Heart right ventricle (tissue), 16 donors: Measurements from ENCODE around the gene ZNF511. TPM values are rescaled to one million over a fixed set of nuclear protein-coding genes. Genes with fewer than 3 reads are reported as not detected.

Experiments used
- ATAC-seq, 8 donors: fragments of 200-7000 bp; cut with Tn5 transposase; one replicate each; pipeline ENCODE4 v1.9.1; 2020; ENCODE audit warnings: mild to moderate bottlenecking in 8 of 8, moderate library complexity in 8 of 8, moderate number of reproducible peaks in 1 of 8
- DNase-seq, 2 donors: peaks; one replicate each; pipeline ENCODE4 v3.0.0-alpha.2; 2020
- H3K27ac ChIP-seq, 10 donors: fragments of 200-600 bp; sonication (generic) in 2 of 10; one replicate each; pipeline versions ENCODE4 v1.5.0 to v1.8.0; 2020 to 2022; ENCODE audit warnings: mild to moderate bottlenecking in 3 of 10
- H3K27me3 ChIP-seq, 7 donors: fragments of 200-600 bp; one replicate each; pipeline ENCODE4 v1.8.0; 2021 to 2022; ENCODE audit warnings: mild to moderate bottlenecking in 2 of 7
- H3K36me3 ChIP-seq, 9 donors: fragments of 200-600 bp; sonication (generic) in 1 of 9; one replicate each; pipeline versions ENCODE4 v1.5.0 to v1.8.0; 2020 to 2022; ENCODE audit warnings: mild to moderate bottlenecking in 2 of 9
- H3K4me1 ChIP-seq, 9 donors: fragments of 200-600 bp; sonication (generic) in 1 of 9; one replicate each; pipeline versions ENCODE4 v1.5.0 to v1.8.0; 2020 to 2022; ENCODE audit warnings: mild to moderate bottlenecking in 4 of 9
- H3K4me3 ChIP-seq, 10 donors: fragments of 200-600 bp; sonication (generic) in 2 of 10; one replicate each; pipeline versions ENCODE4 v1.5.0 to v1.8.0; 2020 to 2022; ENCODE audit warnings: mild to moderate bottlenecking in 7 of 10, moderate library complexity in 2 of 10
- H3K9me3 ChIP-seq, 11 donors: fragments of 200-600 bp in 10 of 11; sonication (generic) in 2 of 11; one replicate each; pipeline versions ENCODE4 v1.5.0 to v1.8.0; 2013 to 2022; ENCODE audit warnings: mild to moderate bottlenecking in 2 of 11, control low read depth in 1 of 11, moderate library complexity in 1 of 11
- WGBS, 2 donors: extraction: QIAGEN DNeasy Blood & Tissue Kit; methylation state at CpG; one replicate each; pipeline ENCODE4 v1.1.7; 2013; ENCODE audit warnings: inconsistent platforms in 1 of 2; 5-methylcytosine and 5-hydroxymethylcytosine counted together
- intact Hi-C, 10 donors: fragments of 100-400 bp; cut with DNase I; formaldehyde crosslinking; loops; one replicate each; pipeline versions ENCODE4 v1.11.1 to v1.14.2; 2022
- polyA plus RNA-seq, 2 donors: library from polyadenylated mRNA; stranded (reverse); fragments of 200-250 nt; gene quantifications; one replicate each; pipeline ENCODE4 v1.2.3, GENCODE V29; 2013
- total RNA-seq, 10 donors: library from RNA; stranded (reverse); fragmentation: NEBNext Ultra II Directional in 3 of 10; extraction: Animal tissue kit (Norgen Biotek cat#: 25700) in 3 of 10; gene quantifications; one replicate each; pipeline versions ENCODE4 v1.2.1 to v1.2.4, GENCODE V29; 2021 to 2023
- TF ChIP-seq, protein P1 (sequence below), 9 donors: fragments of 200-600 bp; sonication (generic) in 2 of 9; IDR thresholded peaks; one replicate each; pipeline versions ENCODE4 v1.5.0 to v1.8.0; 2021 to 2022; ENCODE audit warnings: antibody characterized with exemption in 9 of 9, mild to moderate bottlenecking in 5 of 9, moderate library complexity in 1 of 9
- donor health status: Arrhythmogenic right ventricular cardiomyopathy.
- donor health status: ischemic (EF 13 %, LVEDD 7.1; RV severe dilation, severe dysfunction).
- donor health status: healthy with polysubstance abuse.
- donor health status: DM: no; HTN: yes; CAD: no.
- donor health status: DM: no; HTN: no; CAD: no.
- donor health status: ischemic (EF 25% LVEDD 6.9; RV normal size, moderate dysfunction).
- donor health status: ischemic (EF 25% LVEDD 5.7; RV mildly dilated, moderate dysfunction).
- donor health status: healthy.
- donor health status: DM: yes; HTN: yes; CAD: no.
- donor health status: Ischemic cardiomyopathy.
- donor health status: ischemic (EF 35%, LVEDD 5.7; RV mildly dilated, moderate dysfunction).
- donor health status: nonischemic (EF 11% LVEDD 7.7; RV severe dilation, severe dysfunction).
- donor health status: DM: yes; HTN: yes; CAD: no.
- donor health status: PGD.
- donor health status: ischemic (EF 29% LVEDD 5.4; RV normal size, mild dysfunction).
- donor health status: nonischemic (EF 23%, LVEDD 6.1; RV moderate dilation, normal function).

ZNF511 gene
- total and polyA plus RNA-seq, 12 donors = 30.6 to 129 (median 43.5) TPM

DNA sequence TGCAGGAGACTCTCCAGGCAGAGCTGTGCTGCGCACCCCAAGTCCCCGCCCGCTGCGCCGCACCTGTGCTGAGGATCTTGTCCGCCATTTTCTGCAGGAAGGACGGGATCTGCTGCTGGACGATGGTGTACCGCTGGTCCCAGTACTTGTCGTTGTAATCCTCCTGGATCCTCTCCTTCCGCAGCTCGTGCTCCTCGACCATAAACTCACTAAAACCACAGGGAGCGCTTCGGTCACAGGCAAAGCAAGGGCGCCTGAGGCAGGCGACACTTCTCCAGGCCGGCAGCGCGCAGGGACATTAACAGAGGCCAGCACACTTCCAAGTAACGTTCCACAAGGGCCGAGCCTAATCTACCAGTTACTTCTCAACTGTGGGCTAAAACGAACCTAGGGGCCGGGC lies 19.0 kb upstream of the ZNF511 start:
- no peaks in the 10 kb centered on the region for H3K27me3 ChIP-seq
- TF ChIP-seq, protein P1, sequence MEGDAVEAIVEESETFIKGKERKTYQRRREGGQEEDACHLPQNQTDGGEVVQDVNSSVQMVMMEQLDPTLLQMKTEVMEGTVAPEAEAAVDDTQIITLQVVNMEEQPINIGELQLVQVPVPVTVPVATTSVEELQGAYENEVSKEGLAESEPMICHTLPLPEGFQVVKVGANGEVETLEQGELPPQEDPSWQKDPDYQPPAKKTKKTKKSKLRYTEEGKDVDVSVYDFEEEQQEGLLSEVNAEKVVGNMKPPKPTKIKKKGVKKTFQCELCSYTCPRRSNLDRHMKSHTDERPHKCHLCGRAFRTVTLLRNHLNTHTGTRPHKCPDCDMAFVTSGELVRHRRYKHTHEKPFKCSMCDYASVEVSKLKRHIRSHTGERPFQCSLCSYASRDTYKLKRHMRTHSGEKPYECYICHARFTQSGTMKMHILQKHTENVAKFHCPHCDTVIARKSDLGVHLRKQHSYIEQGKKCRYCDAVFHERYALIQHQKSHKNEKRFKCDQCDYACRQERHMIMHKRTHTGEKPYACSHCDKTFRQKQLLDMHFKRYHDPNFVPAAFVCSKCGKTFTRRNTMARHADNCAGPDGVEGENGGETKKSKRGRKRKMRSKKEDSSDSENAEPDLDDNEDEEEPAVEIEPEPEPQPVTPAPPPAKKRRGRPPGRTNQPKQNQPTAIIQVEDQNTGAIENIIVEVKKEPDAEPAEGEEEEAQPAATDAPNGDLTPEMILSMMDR (IDR thresholded peaks at IDR 0.05) = no peak
- H3K36me3 ChIP-seq = peaks cover 9 to 90% (median 80%) of the 10 kb centered on the region in 9 donors
- peaks cover 0 to 17% (median 0%) of the 10 kb centered on the region in 9 donors for H3K4me1 ChIP-seq
- no peak overlapping the region for H3K27ac ChIP-seq
- ATAC-seq (no peak), DNase-seq (no peak)
- no peaks in the 10 kb centered on the region for H3K9me3 ChIP-seq
- H3K4me3 ChIP-seq = no peak overlapping the region
- intact Hi-C loops = no loop called here
- 95 to 97% methylated on average over 24 of the region's 24 CpGs for WGBS, 2 donors

DNA sequence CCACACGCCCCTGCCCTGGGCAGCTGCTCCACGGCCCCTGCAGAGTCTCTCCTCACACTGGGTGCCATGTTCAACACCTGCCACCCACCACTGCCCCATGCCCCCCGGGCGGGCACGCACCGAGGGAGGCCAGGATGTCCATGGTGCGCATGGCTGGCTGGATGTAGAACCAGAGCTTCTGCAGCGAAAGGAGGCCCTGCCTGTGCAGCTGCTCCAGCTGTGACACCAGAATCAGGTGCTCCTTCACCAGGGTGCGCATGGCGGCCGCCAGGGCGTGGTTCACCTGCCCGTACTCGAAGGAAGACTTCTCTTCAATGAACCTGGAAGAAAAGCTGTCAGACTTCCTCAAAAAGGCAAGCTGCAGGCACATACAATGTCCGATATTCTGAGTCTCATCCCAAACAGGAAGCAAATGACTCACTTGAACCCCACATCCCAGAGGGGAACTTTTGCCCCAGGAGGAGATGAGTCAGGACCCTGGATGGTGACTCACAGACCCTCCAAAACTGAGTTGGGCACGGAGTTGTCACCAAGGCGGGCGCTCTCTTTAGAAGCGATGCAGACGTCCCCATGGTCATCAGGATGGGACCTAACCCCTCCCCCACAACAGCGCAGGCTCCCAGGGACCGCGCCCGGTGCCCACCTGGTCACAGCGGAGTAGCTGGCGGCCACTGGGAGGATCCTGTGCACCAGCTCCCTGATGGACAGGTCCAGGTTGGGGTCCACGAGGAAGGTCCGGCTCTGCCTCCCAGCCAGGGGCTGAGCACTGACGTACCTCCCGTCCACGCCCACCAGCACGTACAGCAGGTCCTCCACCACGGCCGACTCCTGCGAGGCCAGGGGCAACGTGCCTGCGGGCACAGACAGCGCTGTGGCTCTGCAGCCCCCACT lies 15.6 kb upstream of the ZNF511 start:
- peak overlapping the region in 1 of 10 donors; percentile 72 for H3K27ac ChIP-seq
- no peak overlapping the region for H3K4me3 ChIP-seq
- H3K4me1 ChIP-seq = peaks cover 0 to 22% (median 0%) of the 10 kb centered on the region in 9 donors
- DNase-seq (no peak), ATAC-seq (peak in 4 of 8 donors; percentile 13 to 30 (median 24))
- H3K36me3 ChIP-seq = peaks cover 5 to 90% (median 80%) of the 10 kb centered on the region in 9 donors
- 94 to 96% methylated on average over 38 of the region's 38 CpGs for WGBS, 2 donors
- no peaks in the 10 kb centered on the region for H3K27me3 ChIP-seq
- intact Hi-C loops = no loop called here
- TF ChIP-seq, protein P1 (IDR thresholded peaks at IDR 0.05) = no peak
- H3K9me3 ChIP-seq = no peaks in the 10 kb centered on the region

DNA sequence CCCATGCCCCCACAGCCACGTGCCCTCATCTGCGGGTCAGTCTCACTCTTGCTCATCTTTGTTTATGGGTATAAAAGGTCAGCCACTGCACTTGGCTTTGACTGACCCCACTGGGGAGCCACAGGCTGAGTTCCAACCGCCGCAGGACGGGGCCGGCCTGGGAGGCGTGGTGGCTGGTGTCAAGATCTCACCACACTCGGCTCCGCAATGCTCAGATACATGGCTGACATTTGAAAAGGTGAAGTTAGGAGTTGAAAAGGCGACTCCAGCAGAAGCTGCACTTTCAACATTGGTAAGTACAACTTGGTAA lies 14.9 kb upstream of the ZNF511 start:
- ATAC-seq (peak in 2 of 8 donors; percentile 7 to 16), DNase-seq (no peak)
- intact Hi-C loops = no loop called here
- peak overlapping the region in 1 of 10 donors; percentile 72 for H3K27ac ChIP-seq
- TF ChIP-seq, protein P1 (IDR thresholded peaks at IDR 0.05) = no peak
- H3K4me1 ChIP-seq = peaks cover 0 to 22% (median 0%) of the 10 kb centered on the region in 9 donors
- peaks cover 2 to 90% (median 80%) of the 10 kb centered on the region in 9 donors for H3K36me3 ChIP-seq
- 95% methylated on average over 10 of the region's 10 CpGs for WGBS, 2 donors
- H3K27me3 ChIP-seq = no peaks in the 10 kb centered on the region
- H3K9me3 ChIP-seq = no peaks in the 10 kb centered on the region
- no peak overlapping the region for H3K4me3 ChIP-seq

DNA sequence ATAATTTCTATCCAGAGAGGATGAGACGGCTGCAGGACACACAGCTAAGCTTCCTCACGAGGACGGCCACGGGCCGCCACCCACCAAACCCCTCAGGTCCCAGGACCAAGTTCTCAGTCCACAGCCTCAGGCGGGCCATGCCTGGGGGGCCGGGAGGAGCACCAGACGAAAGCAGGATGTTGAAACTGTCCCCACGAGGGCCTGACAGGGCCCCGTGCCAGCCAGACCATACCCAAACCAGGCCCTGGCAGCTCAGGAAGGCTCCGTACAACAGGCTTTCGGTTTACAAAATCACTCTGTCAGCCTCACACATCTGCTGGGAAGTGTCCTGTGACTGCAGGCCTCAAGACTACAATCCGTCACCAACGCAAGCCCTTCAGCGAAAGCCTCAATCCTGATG lies 14.5 kb upstream of the ZNF511 start:
- Histone ChIP-seq H3K4me1 (peaks cover 0 to 22% (median 0%) of the 10 kb centered on the region in 9 donors), H3K27me3 (no peaks in the 10 kb centered on the region), H3K4me3 (no peak overlapping the region), H3K9me3 (no peaks in the 10 kb centered on the region), H3K27ac (peak overlapping the region in 1 of 10 donors; percentile 72), H3K36me3 (peaks cover 0 to 90% (median 80%) of the 10 kb centered on the region in 9 donors)
- peak in 2 of 8 donors; percentile 32 to 38 for ATAC-seq
- TF ChIP-seq, protein P1 (IDR thresholded peaks at IDR 0.05) = no peak
- no peak for DNase-seq
- intact Hi-C loops = no loop called here
- 87 to 92% methylated on average over 15 of the region's 15 CpGs for WGBS, 2 donors
